ENCODE data around the gene CMBL.

GRCh38 chr5:10275460-10275859, 32.2 kb downstream of the CMBL start:
- TF ChIP-seq CTCF (IDR thresholded peaks at IDR 0.05), result no peak
- no peak for TF ChIP-seq POLR2A (IDR thresholded peaks at IDR 0.05)

All from Peyer's patch (tissue), 4 donors.